Fibroblast of villous mesenchyme (primary cell): ENCODE data around the gene CASKIN1. TPM values are rescaled to one million over a fixed set of nuclear protein-coding genes. Genes with fewer than 3 reads are reported as not detected.
"Not testable (repeated sequence)": the region's sequence is repeated elsewhere in the genome, so short reads cannot be mapped to it uniquely, and the experiment has no call there.

Experiments
- DNase-seq: peaks from one replicate; pipeline ENCODE4 v3.0.0-alpha.2; 2010; ENCODE audit warnings: low read depth
- H3K4me3 ChIP-seq: 2 replicates; pipeline ENCODE4 v1.5.1; 2011; ENCODE audit warnings: low read depth, mild to moderate bottlenecking, low read length
- total RNA-seq: library from RNA; depleted of rRNA; stranded (reverse); fragments of >200 nt; gene quantifications from 2 replicates; pipeline ENCODE4 v1.2.3, GENCODE V29; 2012
- TF ChIP-seq, protein P1 (sequence below): IDR thresholded peaks from 2 replicates; pipeline ENCODE4 v1.5.1; 2012; ENCODE audit warnings: low read depth, mild to moderate bottlenecking, low read length; ENCODE audit not compliant: insufficient read depth

CASKIN1 gene
- total RNA-seq, 1 donor: 0.86 TPM

DNA sequence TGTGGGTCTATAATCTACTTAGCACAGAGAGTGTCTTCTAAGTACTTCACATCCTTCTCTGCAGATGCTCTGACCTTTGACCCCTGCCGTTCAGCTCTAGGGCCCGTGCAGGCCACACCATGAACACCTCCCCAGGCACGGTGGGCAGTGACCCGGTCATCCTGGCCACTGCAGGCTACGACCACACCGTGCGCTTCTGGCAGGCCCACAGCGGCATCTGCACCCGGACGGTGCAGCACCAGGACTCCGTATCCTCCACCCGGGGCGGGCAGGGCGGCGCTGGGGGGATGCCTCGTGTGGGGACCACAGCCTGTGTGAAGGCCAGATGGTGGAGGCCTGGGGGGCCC, 9.5 kb upstream of the CASKIN1 start:
- TF ChIP-seq, protein P1, sequence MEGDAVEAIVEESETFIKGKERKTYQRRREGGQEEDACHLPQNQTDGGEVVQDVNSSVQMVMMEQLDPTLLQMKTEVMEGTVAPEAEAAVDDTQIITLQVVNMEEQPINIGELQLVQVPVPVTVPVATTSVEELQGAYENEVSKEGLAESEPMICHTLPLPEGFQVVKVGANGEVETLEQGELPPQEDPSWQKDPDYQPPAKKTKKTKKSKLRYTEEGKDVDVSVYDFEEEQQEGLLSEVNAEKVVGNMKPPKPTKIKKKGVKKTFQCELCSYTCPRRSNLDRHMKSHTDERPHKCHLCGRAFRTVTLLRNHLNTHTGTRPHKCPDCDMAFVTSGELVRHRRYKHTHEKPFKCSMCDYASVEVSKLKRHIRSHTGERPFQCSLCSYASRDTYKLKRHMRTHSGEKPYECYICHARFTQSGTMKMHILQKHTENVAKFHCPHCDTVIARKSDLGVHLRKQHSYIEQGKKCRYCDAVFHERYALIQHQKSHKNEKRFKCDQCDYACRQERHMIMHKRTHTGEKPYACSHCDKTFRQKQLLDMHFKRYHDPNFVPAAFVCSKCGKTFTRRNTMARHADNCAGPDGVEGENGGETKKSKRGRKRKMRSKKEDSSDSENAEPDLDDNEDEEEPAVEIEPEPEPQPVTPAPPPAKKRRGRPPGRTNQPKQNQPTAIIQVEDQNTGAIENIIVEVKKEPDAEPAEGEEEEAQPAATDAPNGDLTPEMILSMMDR: no peak
- DNase-seq: no peak
- H3K4me3 ChIP-seq: peak overlapping the region; percentile 92

DNA sequence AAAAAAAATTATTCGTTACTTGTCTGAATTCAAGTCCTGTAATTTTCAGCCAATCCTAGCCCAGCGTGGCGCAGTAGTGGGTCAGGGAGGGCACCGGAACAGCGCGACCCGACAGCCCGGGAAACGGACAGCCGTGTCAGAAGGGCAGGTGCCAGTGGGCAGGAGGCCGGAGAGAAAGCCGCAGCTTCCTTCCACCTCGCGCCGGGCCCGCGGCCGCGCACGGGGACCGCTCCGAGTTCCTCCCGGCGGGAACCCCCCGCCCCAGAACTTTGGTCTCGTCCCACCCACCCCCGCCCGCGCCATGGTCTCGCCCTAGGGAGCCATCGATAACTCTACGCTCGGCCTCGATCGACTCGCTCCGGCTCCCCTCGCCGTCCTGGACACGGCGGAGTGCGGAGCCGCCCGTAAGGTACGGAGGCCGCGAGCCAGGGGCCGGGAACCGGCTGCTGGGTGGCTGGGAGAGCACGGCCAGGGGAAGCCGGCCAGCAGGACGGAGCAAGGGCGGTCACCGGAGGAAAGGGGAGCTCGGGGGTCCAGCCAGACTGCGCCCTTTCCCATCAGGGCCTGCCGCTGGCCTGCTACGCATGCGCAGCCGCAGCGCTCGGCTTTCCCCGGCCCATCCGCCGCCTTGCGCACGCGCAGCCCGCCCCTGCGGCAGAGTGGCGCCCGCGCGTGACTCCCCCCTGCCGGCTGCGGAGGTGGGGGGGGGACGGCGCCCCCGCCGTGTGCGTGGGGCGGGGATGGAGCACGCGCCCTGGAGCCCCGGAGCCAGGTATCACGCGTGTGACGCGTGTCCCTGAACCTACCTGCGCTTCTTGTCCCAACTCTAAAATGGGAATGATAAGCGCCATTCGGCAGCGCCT, 8.9 kb upstream of the CASKIN1 start, which contains the start of gene MLST8:
Gene MLST8 (plus strand): TSS at position 351 of the 863 bp plus-strand sequence. CDS start 632 bp downstream, outside the sequence.
- peak within 1 kb of the TSS; percentile 92 for H3K4me3 ChIP-seq
- TF ChIP-seq, protein P1: no peak
- peak; percentile 90 for DNase-seq

DNA sequence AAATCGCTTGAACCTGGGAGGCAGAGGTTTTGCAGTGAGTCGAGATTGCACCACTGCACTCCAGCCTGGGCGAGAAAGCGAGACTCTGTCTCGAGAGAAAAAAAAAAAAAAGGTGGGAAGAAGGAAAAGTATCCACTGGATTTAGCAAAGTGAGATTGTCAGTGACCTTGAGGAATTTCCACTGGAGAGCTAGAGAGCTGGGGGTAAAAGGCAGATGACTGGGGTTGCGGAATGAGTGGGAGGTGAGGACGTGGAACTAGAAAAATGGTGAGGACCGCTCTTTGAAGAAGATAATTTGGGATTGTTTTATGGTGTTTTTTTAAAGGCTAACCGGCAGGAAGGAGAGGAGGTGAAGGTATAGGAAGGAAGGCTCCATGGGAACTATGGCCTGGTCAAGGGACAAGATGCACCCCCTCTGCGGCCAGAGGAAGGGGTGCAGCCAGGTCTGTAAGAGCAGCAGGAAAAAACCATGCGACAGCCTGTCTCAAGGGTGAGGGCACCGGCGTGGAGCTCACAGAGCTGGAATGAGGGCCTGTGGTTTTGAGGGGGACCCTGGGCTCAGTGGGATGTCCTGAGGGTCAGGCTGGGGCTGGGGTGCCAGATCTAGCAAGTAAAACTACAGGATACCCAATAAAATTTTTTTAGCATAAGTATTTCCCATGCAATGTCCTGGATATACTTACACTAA, 8.2 kb upstream of the CASKIN1 start:
- peak overlapping the region; percentile 92 for H3K4me3 ChIP-seq
- no peak for DNase-seq
- TF ChIP-seq, protein P1: no peak

DNA sequence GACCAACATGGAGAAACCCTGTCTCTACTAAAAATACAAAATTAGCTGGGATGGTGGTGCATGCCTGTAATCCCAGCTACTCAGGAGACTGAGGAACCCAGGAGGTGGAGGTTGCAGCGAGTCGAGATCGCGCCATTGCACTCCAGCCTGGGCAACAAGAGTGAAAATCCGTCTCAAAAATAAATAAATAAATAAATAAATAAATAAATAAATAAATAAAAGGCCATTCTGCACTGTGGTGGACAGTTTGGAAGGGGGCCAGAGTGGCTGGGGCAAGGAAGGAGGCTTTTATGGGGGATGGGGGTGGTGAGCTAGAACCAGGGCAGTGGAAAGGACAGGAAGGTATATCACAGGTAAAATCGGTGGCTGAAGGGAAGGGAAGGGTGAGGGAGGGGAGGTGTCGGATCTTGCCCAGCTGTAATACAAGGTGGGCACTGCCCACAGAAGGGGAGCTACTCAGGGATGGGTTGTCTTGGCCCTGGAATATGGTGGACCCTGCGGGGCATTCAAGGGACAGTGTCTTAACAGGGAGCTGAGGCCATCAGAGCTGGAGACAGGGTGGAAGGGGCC, 6.8 kb upstream of the CASKIN1 start:
- not testable (repeated sequence) for H3K4me3 ChIP-seq, DNase-seq

DNA sequence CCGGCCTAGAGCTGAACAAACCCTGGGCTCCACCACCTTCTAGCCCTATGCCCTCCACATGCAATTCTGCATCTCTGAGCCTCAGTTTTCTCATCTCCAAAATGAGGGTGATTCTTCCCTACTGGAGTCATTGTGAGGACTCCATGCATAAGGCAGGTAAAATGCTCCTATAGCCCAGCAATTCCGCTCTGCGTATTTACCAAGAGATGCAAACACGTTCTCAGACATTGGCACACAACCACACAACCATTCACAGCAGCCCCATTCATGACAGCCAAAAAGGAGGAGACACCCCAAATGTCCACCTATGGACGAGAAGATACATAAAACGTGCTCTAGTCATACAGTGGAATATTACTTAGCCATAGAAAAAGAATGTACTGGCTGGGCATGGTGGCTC, 3.9 kb upstream of the CASKIN1 start:
- no peak for DNase-seq
- H3K4me3 ChIP-seq: no peak overlapping the region
- TF ChIP-seq, protein P1: no peak

DNA sequence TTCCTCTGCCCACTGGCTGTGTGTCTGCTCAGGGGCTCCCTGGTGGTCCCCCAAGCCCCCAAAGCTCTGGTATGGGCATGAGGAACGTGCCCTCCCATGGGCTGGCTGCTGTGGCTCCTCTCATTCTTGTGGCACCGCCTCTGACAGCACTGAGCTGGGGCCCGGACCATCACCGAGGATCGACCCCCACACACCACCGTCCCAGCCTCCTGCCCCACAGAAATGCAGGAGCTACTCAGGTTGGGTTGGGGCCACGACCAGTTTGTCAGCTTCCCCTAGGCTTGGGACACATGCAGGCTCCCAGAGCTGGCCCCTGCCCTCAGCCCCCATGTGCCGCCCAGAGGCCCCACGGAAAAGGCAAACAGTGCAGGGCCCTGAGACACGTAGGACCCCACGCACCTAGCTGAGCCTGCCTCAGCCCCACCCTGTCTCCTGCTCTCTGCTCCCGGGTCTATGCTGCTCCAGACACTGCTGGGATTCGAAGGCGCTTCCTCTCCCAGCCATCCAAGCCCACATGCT, 3.3 kb upstream of the CASKIN1 start:
- TF ChIP-seq, protein P1: no peak
- DNase-seq: no peak
- no peak overlapping the region for H3K4me3 ChIP-seq

DNA sequence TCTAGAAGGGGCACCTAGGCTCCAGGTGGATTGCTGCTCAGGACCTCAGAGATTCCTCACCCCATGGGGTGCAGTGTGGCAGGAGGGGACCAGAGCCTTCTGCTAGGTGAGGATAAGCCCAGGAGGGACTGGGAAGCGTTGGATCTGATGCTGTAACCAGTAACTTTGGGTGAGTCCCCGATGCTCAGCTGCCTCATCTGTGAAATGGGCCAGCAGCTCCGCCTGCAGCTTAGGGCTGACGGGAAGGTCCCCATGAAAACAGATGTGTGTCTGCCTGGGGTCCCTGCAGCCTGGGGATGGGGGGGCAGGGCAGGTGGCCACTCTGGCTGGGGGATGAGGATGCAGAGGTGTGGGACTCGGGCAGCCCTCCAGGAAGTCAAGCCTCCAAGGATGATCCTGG, 2.7 kb upstream of the CASKIN1 start:
- H3K4me3 ChIP-seq: no peak overlapping the region
- no peak for DNase-seq
- TF ChIP-seq, protein P1: no peak
